Measurements from ENCODE around the gene ALG14.

GRCh38 chr1:95089650-95090287, 17.0 kb upstream of the ALG14 start:
- no peak for TF ChIP-seq CTCF (IDR thresholded peaks at IDR 0.05 in 2 of 3, conservative IDR thresholded peaks at IDR 0.05 in 1 of 3; ENCODE audit: borderline replicate concordance in 1 of 3, insufficient read depth in 1 of 3, low read depth in 2 of 3, low read length in 2 of 3)
- TF ChIP-seq POLR2A (IDR thresholded peaks at IDR 0.05; ENCODE audit: borderline replicate concordance, extremely low read depth, insufficient read depth, insufficient read length), result no peak
- TF ChIP-seq, protein P1, sequence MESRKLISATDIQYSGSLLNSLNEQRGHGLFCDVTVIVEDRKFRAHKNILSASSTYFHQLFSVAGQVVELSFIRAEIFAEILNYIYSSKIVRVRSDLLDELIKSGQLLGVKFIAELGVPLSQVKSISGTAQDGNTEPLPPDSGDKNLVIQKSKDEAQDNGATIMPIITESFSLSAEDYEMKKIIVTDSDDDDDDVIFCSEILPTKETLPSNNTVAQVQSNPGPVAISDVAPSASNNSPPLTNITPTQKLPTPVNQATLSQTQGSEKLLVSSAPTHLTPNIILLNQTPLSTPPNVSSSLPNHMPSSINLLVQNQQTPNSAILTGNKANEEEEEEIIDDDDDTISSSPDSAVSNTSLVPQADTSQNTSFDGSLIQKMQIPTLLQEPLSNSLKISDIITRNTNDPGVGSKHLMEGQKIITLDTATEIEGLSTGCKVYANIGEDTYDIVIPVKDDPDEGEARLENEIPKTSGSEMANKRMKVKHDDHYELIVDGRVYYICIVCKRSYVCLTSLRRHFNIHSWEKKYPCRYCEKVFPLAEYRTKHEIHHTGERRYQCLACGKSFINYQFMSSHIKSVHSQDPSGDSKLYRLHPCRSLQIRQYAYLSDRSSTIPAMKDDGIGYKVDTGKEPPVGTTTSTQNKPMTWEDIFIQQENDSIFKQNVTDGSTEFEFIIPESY (IDR thresholded peaks at IDR 0.05; ENCODE audit: extremely low read depth, insufficient replicate concordance, low read length), result no peak

Measured in HCT116 (cell line).